Stimulated activated CD4-positive, alpha-beta T cell treated with anti-CD3 and anti-CD28 coated beads, Interleukin-2, amount 100 ng/mL, for 4 hours (primary cell): ENCODE results near the gene GCFC2.
"Not testable (repeated sequence)": the region's sequence is repeated elsewhere in the genome, so short reads cannot be mapped to it uniquely, and the experiment has no call there.

Source experiments
- DNase-seq: peaks from one replicate; pipeline ENCODE4 v3.0.0-alpha.2; 2020; ENCODE audit warnings: low read depth

The GCFC2 gene

DNA sequence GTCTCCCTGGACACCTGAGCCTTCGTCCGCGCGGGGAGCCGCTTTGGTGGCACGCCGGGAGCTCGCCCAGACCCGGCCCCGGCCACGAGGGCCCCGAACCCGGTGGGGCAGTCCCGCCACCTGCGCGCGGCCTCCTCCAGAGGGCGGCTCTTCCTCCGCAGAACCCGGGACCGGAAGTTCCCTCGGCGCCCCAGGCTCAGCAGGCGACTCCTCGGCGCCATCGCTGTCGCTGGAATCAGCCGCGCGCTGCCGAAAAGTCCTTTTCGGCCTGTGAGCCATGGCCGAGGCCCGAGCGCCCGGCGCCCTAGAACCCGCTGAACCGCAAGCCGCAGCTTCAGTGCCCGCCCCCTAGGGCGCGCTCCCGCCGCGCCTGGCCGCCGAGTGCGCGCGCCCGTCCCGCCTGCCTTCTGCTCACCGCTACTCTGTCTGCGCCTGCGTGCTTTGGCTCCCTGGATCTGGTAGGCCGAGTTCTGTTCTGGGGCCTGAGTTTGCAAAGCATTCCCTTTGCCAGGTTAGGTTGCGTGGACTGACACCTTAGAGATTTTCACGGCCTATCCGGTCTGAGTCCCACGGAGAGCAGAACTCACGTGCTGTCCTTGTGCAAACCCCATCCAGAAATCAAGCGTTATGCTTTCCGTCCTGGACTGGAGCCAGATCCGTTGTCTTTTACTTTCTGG lies at the start of gene GCFC2:
Gene GCFC2, minus strand, starts transcription at position 339 of the 677 bp plus-strand sequence. Its CDS starts 60 bp downstream, at position 279.
- DNase-seq, result peak; percentile 79

GRCh38 chr2:75752828-75753227 lies 42.1 kb upstream of the GCFC2 start:
- no peak for DNase-seq

- no peak for DNase-seq
Observed at GRCh38 chr2:75751824-75752468, 41.2 kb upstream of the GCFC2 start.

DNA sequence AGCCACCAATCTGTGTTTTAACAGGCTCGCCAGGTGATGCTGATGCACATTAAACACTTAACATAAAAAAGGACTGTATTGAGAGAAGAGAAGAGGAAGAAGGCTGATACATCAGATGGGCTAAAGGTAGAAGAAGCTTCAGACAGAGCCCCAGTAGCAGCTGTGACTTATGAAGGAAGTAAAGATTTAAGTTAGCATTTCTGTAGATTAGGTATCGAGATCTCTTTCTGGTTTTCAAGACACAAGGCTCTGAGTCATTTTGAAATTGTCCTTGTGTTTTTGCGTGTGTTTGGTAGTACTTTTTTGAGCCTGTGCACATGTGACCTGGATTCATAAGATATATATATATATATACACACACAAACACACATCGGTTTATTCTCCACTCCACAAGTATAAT lies 40.6 kb upstream of the GCFC2 start:
- DNase-seq, result no peak

- DNase-seq, result no peak
Observed at GRCh38 chr2:75737961-75738360, 27.2 kb upstream of the GCFC2 start.

GRCh38 chr2:75736276-75736675 lies 25.6 kb upstream of the GCFC2 start:
- DNase-seq, result no peak

DNA sequence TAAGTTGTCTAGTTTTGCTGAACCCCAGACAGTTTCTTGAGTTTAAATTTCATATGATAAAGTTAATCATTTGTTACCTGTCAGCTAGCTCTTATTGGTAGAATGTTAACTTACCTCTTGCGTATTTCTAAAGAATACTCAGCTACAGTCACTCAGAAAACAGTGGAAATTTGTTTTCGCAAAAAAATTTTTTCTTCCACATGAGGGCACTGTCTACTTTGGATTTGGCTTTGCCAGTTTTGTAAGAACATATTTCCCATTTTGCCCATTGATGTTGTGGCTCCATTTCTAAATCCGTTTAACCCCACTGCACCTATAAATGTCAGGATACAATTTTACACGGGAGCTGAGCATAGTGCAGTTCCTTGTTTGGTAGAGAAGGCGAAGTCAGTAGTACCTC lies 19.1 kb upstream of the GCFC2 start:
- DNase-seq, result no peak

GRCh38 chr2:75728614-75729419 lies 18.1 kb upstream of the GCFC2 start:
- no peak for DNase-seq

- no peak for DNase-seq
Observed at GRCh38 chr2:75722687-75723086, 12.0 kb upstream of the GCFC2 start.

GRCh38 chr2:75720525-75720924 lies 9.8 kb upstream of the GCFC2 start:
- no peak for DNase-seq

DNA sequence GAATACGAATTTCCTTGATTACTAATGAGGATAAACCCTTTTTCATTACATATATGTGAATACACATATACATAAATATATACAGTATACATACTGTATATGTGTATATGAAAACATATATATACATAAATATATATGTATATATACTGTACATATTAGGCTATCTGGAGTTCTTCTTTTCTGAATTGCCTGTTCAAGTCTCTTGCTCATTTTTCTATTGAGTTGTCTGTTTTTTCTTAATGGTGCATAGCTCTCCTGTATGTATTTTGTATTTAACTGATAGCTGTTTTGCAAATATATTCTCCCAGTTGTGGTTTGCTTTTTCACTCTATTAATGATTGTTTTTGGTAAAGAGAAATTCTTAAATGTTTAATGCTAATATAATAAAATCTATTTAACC lies 8.9 kb upstream of the GCFC2 start:
- DNase-seq, result no peak

- DNase-seq, result no peak
Observed at GRCh38 chr2:75716406-75716805, 5.7 kb upstream of the GCFC2 start.

- DNase-seq, result not testable (repeated sequence)
Observed at GRCh38 chr2:75711590-75711989, 875 bp upstream of the GCFC2 start.

- DNase-seq, result no peak
Observed at GRCh38 chr2:75710220-75710576, 517 bp downstream of the GCFC2 start.

DNA sequence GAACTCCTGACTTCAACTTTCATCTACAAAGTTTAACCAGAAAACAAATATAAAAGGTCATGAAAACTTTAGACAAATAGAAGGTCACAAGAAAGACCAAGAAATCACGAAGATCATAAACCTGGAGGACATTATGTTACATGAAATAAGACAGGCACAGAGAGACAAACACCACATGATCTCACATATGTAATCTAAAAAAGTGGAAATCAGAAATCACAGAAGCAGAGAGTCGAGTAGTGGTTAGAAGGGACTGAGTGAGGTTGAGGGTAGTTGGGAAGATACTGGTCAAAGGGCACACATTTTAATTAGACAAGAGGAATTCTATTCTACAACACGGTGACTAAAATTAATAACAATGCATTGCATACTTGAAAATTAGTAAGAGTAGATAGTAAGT lies 1.4 kb downstream of the GCFC2 start:
- DNase-seq, result no peak

DNA sequence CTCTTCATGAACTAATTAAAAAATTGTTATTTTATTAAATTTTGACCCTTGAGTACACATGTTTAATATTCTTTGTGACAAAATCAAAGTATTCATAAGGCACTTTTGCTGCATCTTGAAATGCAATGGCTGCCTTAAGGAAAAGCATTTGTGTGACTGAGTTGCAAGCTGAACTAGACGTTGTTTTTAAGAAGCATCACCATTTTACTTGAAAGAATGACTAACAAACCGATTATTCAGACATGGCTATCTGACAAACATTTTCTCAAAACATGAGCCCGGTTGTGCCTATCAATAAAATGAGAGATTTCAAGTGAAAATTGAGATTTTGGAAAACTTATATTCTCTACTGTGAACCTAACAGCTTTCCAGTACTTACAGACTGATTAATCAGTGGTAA lies 2.8 kb downstream of the GCFC2 start:
- no peak for DNase-seq

GRCh38 chr2:75705921-75706320 lies 4.8 kb downstream of the GCFC2 start:
- no peak for DNase-seq

DNA sequence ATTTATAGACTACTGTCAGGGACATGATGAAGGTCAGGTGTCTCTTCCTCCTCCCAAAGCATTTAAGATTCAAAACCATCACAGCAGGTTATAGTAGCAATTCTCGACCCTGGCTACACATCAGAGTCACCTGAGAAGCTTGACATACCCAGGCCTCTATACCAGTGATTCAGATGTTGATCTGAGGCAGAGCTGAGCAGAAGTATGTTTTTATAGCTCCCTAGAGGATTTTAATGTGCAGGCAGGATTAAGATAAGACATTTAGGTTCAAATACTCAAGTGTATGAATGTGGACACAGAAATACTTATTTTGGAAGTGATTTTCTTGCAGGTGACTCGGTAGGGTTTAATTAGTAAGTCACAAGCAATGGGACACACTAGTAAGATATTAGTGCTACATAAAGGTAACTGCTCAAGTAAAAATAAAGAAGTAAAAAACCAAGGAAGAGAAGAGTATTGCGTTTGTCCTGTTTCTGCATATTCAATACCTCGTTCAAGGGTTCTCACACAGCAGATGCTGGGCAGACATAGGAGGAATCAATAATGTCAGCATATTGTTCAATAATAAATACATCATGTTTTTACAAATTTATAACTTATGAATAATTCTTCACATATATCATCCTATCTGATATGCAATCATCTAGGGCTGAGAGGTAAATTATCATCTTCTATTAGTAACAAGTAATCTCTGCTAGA lies 7.0 kb downstream of the GCFC2 start:
- no peak for DNase-seq

DNA sequence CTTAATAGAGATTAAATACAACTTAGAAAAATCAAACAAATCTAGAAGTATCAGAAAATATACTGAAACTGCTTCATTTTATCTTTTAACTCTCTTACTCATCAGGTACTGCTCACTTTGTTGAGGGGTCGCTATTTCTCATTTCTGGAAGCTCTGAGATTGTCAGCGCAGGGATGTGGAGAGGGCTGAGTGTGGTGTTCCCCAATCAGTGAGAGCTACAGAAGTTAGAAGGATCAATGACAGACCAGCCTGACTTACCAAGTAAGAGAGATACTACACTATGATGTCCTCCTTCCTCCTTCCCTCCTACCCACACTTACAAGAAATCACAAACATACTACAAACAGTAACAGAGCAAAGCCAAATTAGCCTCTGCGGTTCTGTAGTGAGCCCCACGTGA lies 8.1 kb downstream of the GCFC2 start:
- no peak for DNase-seq

DNA sequence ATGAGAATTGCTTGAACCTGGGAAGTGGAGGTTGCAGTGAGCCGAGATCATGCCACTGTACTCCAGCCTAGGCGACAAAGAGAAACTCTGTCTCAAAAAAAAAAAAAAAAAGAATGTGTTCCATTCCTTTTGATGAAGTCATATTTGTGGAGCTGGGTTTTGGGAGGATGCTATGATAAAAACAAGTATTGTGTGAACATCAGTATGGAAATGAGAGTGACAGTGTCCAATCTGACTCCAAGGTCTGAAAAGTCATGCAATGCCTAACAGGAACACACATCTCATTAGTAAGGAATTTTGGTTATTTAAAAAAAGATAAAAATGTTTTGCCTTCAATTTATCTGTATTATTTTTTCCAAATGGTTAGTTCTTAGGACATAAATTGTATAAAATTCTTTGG lies 11.8 kb downstream of the GCFC2 start:
- no peak for DNase-seq

- no peak for DNase-seq
Observed at GRCh38 chr2:75688196-75688595, 22.5 kb downstream of the GCFC2 start.

DNA sequence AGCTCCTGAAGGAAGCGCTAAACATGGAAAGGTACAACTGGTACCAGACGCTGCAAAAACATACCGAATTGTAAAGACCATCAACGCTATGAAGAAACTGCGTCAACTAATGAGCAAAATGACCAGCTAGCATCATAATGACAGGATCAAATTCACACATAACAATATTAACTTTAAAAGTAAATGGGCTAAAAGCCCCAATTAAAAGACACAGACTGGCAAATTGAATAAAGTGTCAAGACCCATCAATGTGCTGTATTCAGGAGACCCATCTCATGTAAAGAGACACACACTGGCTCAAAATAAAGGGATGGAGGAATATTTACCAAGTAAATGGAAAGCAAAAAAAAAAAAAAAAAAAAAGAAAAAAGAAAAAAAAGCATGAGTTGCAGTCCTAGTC lies 27.3 kb downstream of the GCFC2 start:
- DNase-seq, result not testable (repeated sequence)

DNA sequence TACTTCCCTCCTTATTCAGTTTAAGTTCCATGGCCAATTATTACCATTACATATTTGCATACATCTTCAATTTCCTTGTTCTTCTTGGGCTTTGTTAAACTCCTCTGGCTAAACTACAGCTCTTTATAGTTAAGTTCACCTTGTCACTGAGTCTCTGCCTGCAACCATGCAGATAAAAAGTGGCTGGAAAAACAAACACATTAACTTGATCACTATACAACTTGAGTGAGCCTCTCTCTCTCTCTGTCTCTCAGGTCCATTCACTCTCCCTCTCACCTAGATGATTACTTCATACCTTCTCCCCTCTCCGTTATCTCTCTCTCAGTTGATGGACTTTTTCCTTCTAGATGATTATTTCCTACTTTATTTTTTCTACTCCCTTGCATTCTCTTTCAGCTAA lies 30.3 kb downstream of the GCFC2 start:
- DNase-seq, result no peak
